Loucy (cell line): ENCODE data around the gene ZMPSTE24.

Experiments
- H2AFZ ChIP-seq: fragments of 200-600 bp; sonication (generic); 2 replicates; pipeline ENCODE4 v1.6.0; 2016; ENCODE audit warnings: antibody characterized with exemption, mild to moderate bottlenecking, low read length, moderate library complexity
- H3F3A ChIP-seq: fragments of 200-600 bp; 2 replicates; pipeline ENCODE4 v1.6.0; 2016; ENCODE audit warnings: antibody characterized with exemption, low read depth, mild to moderate bottlenecking
- H3K27me3 ChIP-seq: fragments of 200-600 bp; sonication (generic); 2 replicates; pipeline ENCODE4 v1.6.1; 2014; ENCODE audit warnings: low read length, mild to moderate bottlenecking; ENCODE audit not compliant: insufficient read depth, poor library complexity, severe bottlenecking
- H3K36me3 ChIP-seq: fragments of 200-600 bp; sonication (generic); 2 replicates; pipeline ENCODE4 v1.6.1; 2016; ENCODE audit warnings: low read length; ENCODE audit not compliant: insufficient read depth
- H3K4me1 ChIP-seq: fragments of 200-600 bp; sonication (generic); 2 replicates; pipeline ENCODE4 v1.5.1; 2014; ENCODE audit warnings: low read length, mild to moderate bottlenecking; ENCODE audit not compliant: insufficient read depth, poor library complexity, severe bottlenecking
- H3K4me2 ChIP-seq: fragments of 200-600 bp; sonication (generic); 2 replicates; pipeline ENCODE4 v1.6.0; 2014; ENCODE audit warnings: antibody characterized with exemption, low read length, low read depth, mild to moderate bottlenecking; ENCODE audit not compliant: poor library complexity, severe bottlenecking
- H3K4me3 ChIP-seq: fragments of 200-600 bp; sonication (generic); 2 replicates; pipeline ENCODE4 v1.5.1; 2014; ENCODE audit warnings: low read length, mild to moderate bottlenecking, mixed read lengths; ENCODE audit not compliant: poor library complexity, severe bottlenecking
- H3K79me2 ChIP-seq: fragments of 200-600 bp; sonication (generic); 2 replicates; pipeline ENCODE4 v1.6.1; 2014; ENCODE audit warnings: low read length; ENCODE audit not compliant: insufficient read depth
- H3K9ac ChIP-seq: fragments of 200-600 bp; sonication (generic); 2 replicates; pipeline ENCODE4 v1.6.0; 2014; ENCODE audit warnings: mild to moderate bottlenecking, low read depth, low read length, moderate library complexity; ENCODE audit not compliant: poor library complexity, severe bottlenecking
- H3K9me2 ChIP-seq: fragments of 200-600 bp; sonication (generic); replicated peaks from 2 replicates; pipeline ENCODE4 v1.6.1; 2016; ENCODE audit warnings: low read depth, low read length, mixed read lengths
- H3K9me3 ChIP-seq: fragments of 200-600 bp; sonication (generic); 2 replicates; pipeline ENCODE4 v1.6.1; 2014; ENCODE audit warnings: mild to moderate bottlenecking, antibody characterized with exemption, low read length, low read depth; ENCODE audit not compliant: insufficient read depth
- H4K20me1 ChIP-seq: fragments of 200-600 bp; sonication (generic); 2 replicates; pipeline ENCODE4 v1.6.0; 2014; ENCODE audit warnings: antibody characterized with exemption, low read length, mild to moderate bottlenecking; ENCODE audit not compliant: insufficient read depth, poor library complexity, severe bottlenecking
- CTCF ChIP-seq: fragments of 200-600 bp; sonication (generic); conservative IDR thresholded peaks from 2 replicates; pipeline ENCODE4 v1.5.1; 2014; ENCODE audit warnings: mild to moderate bottlenecking, antibody characterized with exemption, low read length
- EZH2phosphoT487 ChIP-seq: fragments of 200-600 bp; IDR thresholded peaks from 2 replicates; pipeline ENCODE4 v1.6.1; 2018; ENCODE audit warnings: antibody characterized with exemption, mild to moderate bottlenecking, moderate library complexity, borderline replicate concordance

ZMPSTE24 gene

GRCh38 chr1:40316595-40317393 is 58.8 kb downstream of the ZMPSTE24 start, which contains the start of gene COL9A2:
Gene COL9A2, minus strand, starts transcription at chr1:40317286. Its CDS starts 89 bp downstream, at chr1:40317197.
- TF ChIP-seq EZH2phosphoT487 = no peak
- no peak for TF ChIP-seq CTCF

GRCh38 chr1:40317394-40318074 is 59.5 kb downstream of the ZMPSTE24 start:
- H3K9ac ChIP-seq = no peak overlapping the region
- no peak overlapping the region for H3K4me2 ChIP-seq
- H3F3A ChIP-seq = no peaks in the 10 kb centered on the region
- no peaks in the 10 kb centered on the region for H3K36me3 ChIP-seq
- TF ChIP-seq EZH2phosphoT487 (no peak), CTCF (no peak)
- no peaks in the 10 kb centered on the region for H3K9me2 ChIP-seq
- no peaks in the 10 kb centered on the region for H3K27me3 ChIP-seq
- no peaks in the 10 kb centered on the region for H3K9me3 ChIP-seq
- H3K4me3 ChIP-seq = no peak overlapping the region
- H3K4me1 ChIP-seq = peaks cover 26% of the 10 kb centered on the region
- H4K20me1 ChIP-seq = no peaks in the 10 kb centered on the region
- no peak overlapping the region for H2AFZ ChIP-seq
- H3K79me2 ChIP-seq = no peaks in the 10 kb centered on the region

More at GRCh38 chr1:40316595-40317393, 58.8 kb downstream of the ZMPSTE24 start, which contains the start of gene COL9A2:
- Histone ChIP-seq H3K79me2 (no peaks in the 10 kb centered on the region), H3K27me3 (no peaks in the 10 kb centered on the region), H4K20me1 (no peaks in the 10 kb centered on the region), H2AFZ (peak within 1 kb of the TSS; percentile 94), H3K4me1 (peaks cover 26% of the 10 kb centered on the region), H3K4me3 (peak within 1 kb of the TSS; percentile 73), H3K4me2 (peak within 1 kb of the TSS; percentile 68), H3K36me3 (no peaks in the 10 kb centered on the region), H3K9me2 (no peaks in the 10 kb centered on the region), H3K9ac (no peak within 1 kb of the TSS), H3F3A (no peaks in the 10 kb centered on the region), H3K9me3 (no peaks in the 10 kb centered on the region)

- TF ChIP-seq CTCF (no peak), EZH2phosphoT487 (no peak)
- no peaks in the 10 kb centered on the region for H3K27me3 ChIP-seq
- no peak overlapping the region for H3K4me3 ChIP-seq
- H3K36me3 ChIP-seq = no peaks in the 10 kb centered on the region
- H3K9ac ChIP-seq = no peak overlapping the region
- H2AFZ ChIP-seq = no peak overlapping the region
- H3K79me2 ChIP-seq = no peaks in the 10 kb centered on the region
- no peak overlapping the region for H3K4me2 ChIP-seq
- H3K9me2 ChIP-seq = no peaks in the 10 kb centered on the region
- H3K9me3 ChIP-seq = no peaks in the 10 kb centered on the region
- no peaks in the 10 kb centered on the region for H3F3A ChIP-seq
- no peaks in the 10 kb centered on the region for H4K20me1 ChIP-seq
- H3K4me1 ChIP-seq = peaks cover 17% of the 10 kb centered on the region
Measured at GRCh38 chr1:40318476-40318875, 60.4 kb downstream of the ZMPSTE24 start.
